ENCODE data around the gene TOMM70.

Gene TOMM70

DNA sequence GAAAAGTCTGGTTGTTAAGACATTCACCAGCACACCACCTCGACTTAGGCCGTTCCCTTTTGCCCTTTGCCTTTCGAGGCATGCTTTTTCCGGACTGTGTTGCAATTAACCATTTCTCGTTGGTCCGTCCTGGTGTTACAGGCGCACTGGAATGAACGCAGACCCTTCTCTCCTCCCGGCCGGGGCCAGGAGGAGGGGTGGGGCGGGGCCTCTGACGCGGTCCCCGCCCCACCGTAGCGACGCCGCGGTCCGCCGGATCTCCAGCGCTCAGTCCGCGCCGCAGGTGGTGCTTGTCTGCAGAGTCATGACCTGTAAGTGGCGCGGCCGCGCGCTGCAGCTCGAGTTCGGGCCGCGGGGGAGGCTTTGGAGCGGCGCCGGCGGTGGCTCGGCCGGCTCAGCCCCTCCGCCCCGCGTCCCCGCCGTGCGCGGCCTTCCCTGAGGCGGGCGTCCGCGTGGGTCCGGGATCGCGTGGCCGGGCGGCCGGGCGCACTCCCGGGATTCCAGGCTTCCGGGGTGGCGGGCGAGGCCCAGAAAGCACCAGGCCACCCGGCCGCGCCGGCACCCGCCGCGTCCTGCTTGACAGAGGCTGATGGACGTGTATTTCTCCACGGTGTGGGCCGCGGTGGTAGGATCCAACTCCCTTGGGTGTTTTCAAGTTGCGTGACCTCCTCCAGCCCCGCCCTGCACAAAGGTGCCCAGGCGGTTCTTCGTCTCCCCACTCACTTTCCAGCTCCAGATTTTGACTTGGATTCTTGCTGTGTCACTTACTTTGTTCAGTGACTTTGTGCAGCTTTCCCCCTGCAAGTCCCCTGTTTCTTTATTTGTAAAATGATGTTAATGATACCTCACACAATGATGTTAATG is 66.2 kb downstream of the TOMM70 start, which contains the start of gene NIT2:
NIT2 (plus strand) TSS at position 270 of the 864 bp plus-strand sequence; CDS start at position 305, 35 bp downstream.
- ATAC-seq = peak; percentile 97
- TF ChIP-seq CSDC2 (CRISPR knock-in tag; IDR thresholded peaks at IDR 0.05) (0 out of 2 replicates have a peak, but pooled peaks have one; percentile 39), ZNF8 (CRISPR knock-in tag; IDR thresholded peaks at IDR 0.05) (no peak)
- TF ChIP-seq, protein P1, sequence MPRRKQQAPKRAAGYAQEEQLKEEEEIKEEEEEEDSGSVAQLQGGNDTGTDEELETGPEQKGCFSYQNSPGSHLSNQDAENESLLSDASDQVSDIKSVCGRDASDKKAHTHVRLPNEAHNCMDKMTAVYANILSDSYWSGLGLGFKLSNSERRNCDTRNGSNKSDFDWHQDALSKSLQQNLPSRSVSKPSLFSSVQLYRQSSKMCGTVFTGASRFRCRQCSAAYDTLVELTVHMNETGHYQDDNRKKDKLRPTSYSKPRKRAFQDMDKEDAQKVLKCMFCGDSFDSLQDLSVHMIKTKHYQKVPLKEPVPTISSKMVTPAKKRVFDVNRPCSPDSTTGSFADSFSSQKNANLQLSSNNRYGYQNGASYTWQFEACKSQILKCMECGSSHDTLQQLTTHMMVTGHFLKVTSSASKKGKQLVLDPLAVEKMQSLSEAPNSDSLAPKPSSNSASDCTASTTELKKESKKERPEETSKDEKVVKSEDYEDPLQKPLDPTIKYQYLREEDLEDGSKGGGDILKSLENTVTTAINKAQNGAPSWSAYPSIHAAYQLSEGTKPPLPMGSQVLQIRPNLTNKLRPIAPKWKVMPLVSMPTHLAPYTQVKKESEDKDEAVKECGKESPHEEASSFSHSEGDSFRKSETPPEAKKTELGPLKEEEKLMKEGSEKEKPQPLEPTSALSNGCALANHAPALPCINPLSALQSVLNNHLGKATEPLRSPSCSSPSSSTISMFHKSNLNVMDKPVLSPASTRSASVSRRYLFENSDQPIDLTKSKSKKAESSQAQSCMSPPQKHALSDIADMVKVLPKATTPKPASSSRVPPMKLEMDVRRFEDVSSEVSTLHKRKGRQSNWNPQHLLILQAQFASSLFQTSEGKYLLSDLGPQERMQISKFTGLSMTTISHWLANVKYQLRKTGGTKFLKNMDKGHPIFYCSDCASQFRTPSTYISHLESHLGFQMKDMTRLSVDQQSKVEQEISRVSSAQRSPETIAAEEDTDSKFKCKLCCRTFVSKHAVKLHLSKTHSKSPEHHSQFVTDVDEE (CRISPR knock-in tag; IDR thresholded peaks at IDR 0.05) = 0 out of 2 replicates have a peak, but pooled peaks have one; percentile 30

DNA sequence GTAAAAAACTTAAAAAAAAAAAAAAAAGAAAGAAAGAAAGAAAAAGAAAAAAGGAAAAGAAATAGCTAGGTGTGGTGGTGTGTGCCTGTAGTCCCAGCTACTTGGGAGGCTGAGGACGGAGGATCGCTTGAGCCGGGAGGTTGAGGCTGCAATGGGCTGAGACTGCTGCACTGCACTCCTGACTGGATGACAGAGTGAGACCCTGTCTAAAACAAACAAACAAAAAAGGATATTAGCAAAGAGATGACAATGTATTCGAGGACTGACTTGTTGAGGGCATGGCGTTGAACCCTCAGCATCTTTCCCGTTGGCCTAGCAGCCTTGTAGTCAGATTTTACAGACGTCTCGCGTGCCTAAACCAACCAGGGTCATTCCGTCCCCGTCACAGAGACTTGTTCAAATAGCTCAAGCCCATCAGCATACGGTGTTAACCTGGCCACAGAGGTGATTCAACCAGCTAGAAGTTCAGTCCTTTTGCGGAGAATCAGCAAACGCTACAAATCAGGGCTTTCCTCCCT is 66.9 kb downstream of the TOMM70 start:
- ATAC-seq = peak; percentile 38; the same call in 2 of the 3 replicates

DNA sequence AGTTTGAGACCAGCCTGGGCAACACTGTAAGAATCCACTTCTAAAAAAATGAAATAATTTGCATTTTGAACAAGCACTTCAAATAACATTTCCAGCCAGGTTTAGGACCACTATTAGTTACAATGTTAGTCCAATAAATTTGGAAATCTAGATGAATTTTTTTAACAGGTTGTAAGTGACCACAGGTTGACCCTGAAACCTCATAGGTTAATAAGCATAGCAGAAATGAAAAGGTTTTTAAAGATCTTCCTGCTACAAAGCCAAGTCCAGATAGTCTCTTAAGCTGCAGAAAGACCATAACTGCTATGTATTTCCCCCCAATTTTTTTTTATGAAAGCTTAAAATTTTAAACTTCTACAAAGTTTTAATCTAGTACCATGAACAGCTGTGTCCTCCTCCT is 67.8 kb downstream of the TOMM70 start:
- TF ChIP-seq OSR1 (CRISPR knock-in tag; IDR thresholded peaks at IDR 0.05) = no peak
- TF ChIP-seq ARNTL (CRISPR knock-in tag; IDR thresholded peaks at IDR 0.05; ENCODE audit: borderline replicate concordance, low read depth) = no peak
- TF ChIP-seq, protein P2, sequence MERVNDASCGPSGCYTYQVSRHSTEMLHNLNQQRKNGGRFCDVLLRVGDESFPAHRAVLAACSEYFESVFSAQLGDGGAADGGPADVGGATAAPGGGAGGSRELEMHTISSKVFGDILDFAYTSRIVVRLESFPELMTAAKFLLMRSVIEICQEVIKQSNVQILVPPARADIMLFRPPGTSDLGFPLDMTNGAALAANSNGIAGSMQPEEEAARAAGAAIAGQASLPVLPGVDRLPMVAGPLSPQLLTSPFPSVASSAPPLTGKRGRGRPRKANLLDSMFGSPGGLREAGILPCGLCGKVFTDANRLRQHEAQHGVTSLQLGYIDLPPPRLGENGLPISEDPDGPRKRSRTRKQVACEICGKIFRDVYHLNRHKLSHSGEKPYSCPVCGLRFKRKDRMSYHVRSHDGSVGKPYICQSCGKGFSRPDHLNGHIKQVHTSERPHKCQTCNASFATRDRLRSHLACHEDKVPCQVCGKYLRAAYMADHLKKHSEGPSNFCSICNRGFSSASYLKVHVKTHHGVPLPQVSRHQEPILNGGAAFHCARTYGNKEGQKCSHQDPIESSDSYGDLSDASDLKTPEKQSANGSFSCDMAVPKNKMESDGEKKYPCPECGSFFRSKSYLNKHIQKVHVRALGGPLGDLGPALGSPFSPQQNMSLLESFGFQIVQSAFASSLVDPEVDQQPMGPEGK (CRISPR knock-in tag; IDR thresholded peaks at IDR 0.05; ENCODE audit: borderline replicate concordance) = no peak
- TF ChIP-seq, protein P3, sequence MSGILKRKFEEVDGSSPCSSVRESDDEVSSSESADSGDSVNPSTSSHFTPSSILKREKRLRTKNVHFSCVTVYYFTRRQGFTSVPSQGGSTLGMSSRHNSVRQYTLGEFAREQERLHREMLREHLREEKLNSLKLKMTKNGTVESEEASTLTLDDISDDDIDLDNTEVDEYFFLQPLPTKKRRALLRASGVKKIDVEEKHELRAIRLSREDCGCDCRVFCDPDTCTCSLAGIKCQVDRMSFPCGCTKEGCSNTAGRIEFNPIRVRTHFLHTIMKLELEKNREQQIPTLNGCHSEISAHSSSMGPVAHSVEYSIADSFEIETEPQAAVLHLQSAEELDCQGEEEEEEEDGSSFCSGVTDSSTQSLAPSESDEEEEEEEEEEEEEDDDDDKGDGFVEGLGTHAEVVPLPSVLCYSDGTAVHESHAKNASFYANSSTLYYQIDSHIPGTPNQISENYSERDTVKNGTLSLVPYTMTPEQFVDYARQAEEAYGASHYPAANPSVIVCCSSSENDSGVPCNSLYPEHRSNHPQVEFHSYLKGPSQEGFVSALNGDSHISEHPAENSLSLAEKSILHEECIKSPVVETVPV (CRISPR knock-in tag; IDR thresholded peaks at IDR 0.05) = no peak
- no peak for TF ChIP-seq SNAI2 (CRISPR knock-in tag; IDR thresholded peaks at IDR 0.05)
- TF ChIP-seq ZC3H10 (CRISPR knock-in tag; IDR thresholded peaks at IDR 0.05) = no peak
- TF ChIP-seq, protein P1 (CRISPR knock-in tag; IDR thresholded peaks at IDR 0.05) = no peak
- TF ChIP-seq ESRRG (CRISPR knock-in tag; IDR thresholded peaks at IDR 0.05) = no peak
- no peak for ATAC-seq

More for the DNA sequence above, 66.9 kb downstream of the TOMM70 start:
- no peak for TF ChIP-seq ZNF565 (CRISPR knock-in tag; conservative IDR thresholded peaks at IDR 0.05; ENCODE audit: low read depth)
- no peak for TF ChIP-seq ESRRG (CRISPR knock-in tag; IDR thresholded peaks at IDR 0.05)
- TF ChIP-seq, protein P2 (CRISPR knock-in tag; IDR thresholded peaks at IDR 0.05; ENCODE audit: borderline replicate concordance) = no peak

DNA sequence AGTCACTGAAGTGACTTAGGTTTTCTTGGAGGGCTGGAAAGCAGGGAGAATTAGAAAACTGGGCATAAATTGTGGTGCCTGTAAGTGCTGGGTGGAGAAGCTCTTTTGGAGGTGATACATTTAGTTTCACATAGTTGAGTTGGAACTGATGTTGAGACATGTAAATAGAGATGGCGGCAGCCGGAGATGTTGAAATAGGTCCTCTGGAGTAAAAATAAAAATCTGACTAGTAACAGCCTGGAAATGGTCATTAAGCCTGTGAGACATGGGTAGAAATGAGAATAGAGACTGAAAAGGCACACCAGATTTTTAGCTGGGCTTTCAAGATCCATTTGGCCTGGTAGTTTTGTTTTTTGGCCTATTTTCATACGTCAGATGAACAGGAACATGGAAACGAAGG is 69.2 kb downstream of the TOMM70 start:
- no peak for ATAC-seq
- TF ChIP-seq ZC3H10 (CRISPR knock-in tag; IDR thresholded peaks at IDR 0.05) (no peak), PPARA (CRISPR knock-in tag; IDR thresholded peaks at IDR 0.05; ENCODE audit: borderline replicate concordance) (no peak), ISL1 (CRISPR knock-in tag; IDR thresholded peaks at IDR 0.05) (no peak), ARNTL (CRISPR knock-in tag; IDR thresholded peaks at IDR 0.05; ENCODE audit: borderline replicate concordance, low read depth) (no peak)
- TF ChIP-seq, protein P2 (CRISPR knock-in tag; IDR thresholded peaks at IDR 0.05; ENCODE audit: borderline replicate concordance) = no peak
- TF ChIP-seq, protein P3 (CRISPR knock-in tag; IDR thresholded peaks at IDR 0.05) = no peak
- TF ChIP-seq, protein P1 (CRISPR knock-in tag; IDR thresholded peaks at IDR 0.05) = no peak

Measured in SK-N-SH treated with all-trans-retinoic acid at 6 μM for 48 hours (cell line).